ENCODE measurements around the gene CRMP1. TPM values are rescaled to one million over a fixed set of nuclear protein-coding genes. Genes with fewer than 3 reads are reported as not detected.

CRMP1 gene
- total RNA-seq, 1 donor from 2014 or later = 1.4 TPM

GRCh38 chr4:5894266-5894665 is 1.4 kb upstream of the CRMP1 start:
- Histone ChIP-seq H3K27me3 (ENCODE audit: low read depth) (peaks cover 98% of the 10 kb centered on the region), H3K4me1 (peaks cover 15% of the 10 kb centered on the region), H3K4me3 (no peak overlapping the region), H3K36me3 (no peaks in the 10 kb centered on the region), H3K9me3 (replicated peaks) (peaks cover 10% of the 10 kb centered on the region), H3K27ac (replicated peaks) (no peak overlapping the region)
- intact Hi-C loops (cut with micrococcal nuclease) = no loop called here
- DNase-seq = no peak
- TF ChIP-seq CTCF (IDR thresholded peaks at IDR 0.05; ENCODE audit: borderline replicate concordance) = no peak

- Histone ChIP-seq H3K27me3 (ENCODE audit: low read depth) (peaks cover 98% of the 10 kb centered on the region), H3K4me1 (peaks cover 20% of the 10 kb centered on the region), H3K27ac (replicated peaks) (no peak overlapping the region), H3K36me3 (no peaks in the 10 kb centered on the region), H3K4me3 (peak overlapping the region; percentile 49), H3K9me3 (replicated peaks) (peaks cover 10% of the 10 kb centered on the region)
- no peak for TF ChIP-seq CTCF (IDR thresholded peaks at IDR 0.05; ENCODE audit: borderline replicate concordance)
- intact Hi-C loops (cut with micrococcal nuclease) = no loop called here
- no peak for DNase-seq
These were observed 705 bp upstream of the CRMP1 start for GRCh38 chr4:5893591-5893990.

- Histone ChIP-seq H3K4me3 (peak overlapping the region; percentile 48), H3K9me3 (replicated peaks) (peaks cover 10% of the 10 kb centered on the region), H3K4me1 (peaks cover 30% of the 10 kb centered on the region), H3K36me3 (no peaks in the 10 kb centered on the region), H3K27ac (replicated peaks) (no peak overlapping the region), H3K27me3 (ENCODE audit: low read depth) (peaks cover 98% of the 10 kb centered on the region)
- no peak for TF ChIP-seq CTCF (IDR thresholded peaks at IDR 0.05; ENCODE audit: borderline replicate concordance)
- intact Hi-C loops (cut with micrococcal nuclease) = no loop called here
- no peak for DNase-seq
These were observed 423 bp downstream of the CRMP1 start for GRCh38 chr4:5892323-5893003.

GRCh38 chr4:5891563-5892322 is 1.1 kb downstream of the CRMP1 start:
- TF ChIP-seq CTCF (IDR thresholded peaks at IDR 0.05; ENCODE audit: borderline replicate concordance) = no peak
- Histone ChIP-seq H3K27ac (replicated peaks) (no peak overlapping the region), H3K36me3 (no peaks in the 10 kb centered on the region), H3K4me3 (peak overlapping the region; percentile 48), H3K27me3 (ENCODE audit: low read depth) (peaks cover 98% of the 10 kb centered on the region), H3K9me3 (replicated peaks) (peaks cover 3% of the 10 kb centered on the region), H3K4me1 (peaks cover 36% of the 10 kb centered on the region)
- DNase-seq = no peak
- intact Hi-C loops (cut with micrococcal nuclease) = no loop called here

- Histone ChIP-seq H3K36me3 (no peaks in the 10 kb centered on the region), H3K27me3 (ENCODE audit: low read depth) (peaks cover 98% of the 10 kb centered on the region), H3K4me1 (peaks cover 36% of the 10 kb centered on the region), H3K27ac (replicated peaks) (no peak overlapping the region), H3K4me3 (peak overlapping the region; percentile 54), H3K9me3 (replicated peaks) (no peaks in the 10 kb centered on the region)
- TF ChIP-seq CTCF (IDR thresholded peaks at IDR 0.05; ENCODE audit: borderline replicate concordance) = no peak
- intact Hi-C loops (cut with micrococcal nuclease) = no loop called here
- no peak for DNase-seq
These were observed 2.7 kb downstream of the CRMP1 start for GRCh38 chr4:5890063-5890727.
